ENCODE results near the gene MTHFD1L.
"Not testable (repeated sequence)": the region's sequence is repeated elsewhere in the genome, so short reads cannot be mapped to it uniquely, and the experiment has no call there.

MTHFD1L gene

DNA sequence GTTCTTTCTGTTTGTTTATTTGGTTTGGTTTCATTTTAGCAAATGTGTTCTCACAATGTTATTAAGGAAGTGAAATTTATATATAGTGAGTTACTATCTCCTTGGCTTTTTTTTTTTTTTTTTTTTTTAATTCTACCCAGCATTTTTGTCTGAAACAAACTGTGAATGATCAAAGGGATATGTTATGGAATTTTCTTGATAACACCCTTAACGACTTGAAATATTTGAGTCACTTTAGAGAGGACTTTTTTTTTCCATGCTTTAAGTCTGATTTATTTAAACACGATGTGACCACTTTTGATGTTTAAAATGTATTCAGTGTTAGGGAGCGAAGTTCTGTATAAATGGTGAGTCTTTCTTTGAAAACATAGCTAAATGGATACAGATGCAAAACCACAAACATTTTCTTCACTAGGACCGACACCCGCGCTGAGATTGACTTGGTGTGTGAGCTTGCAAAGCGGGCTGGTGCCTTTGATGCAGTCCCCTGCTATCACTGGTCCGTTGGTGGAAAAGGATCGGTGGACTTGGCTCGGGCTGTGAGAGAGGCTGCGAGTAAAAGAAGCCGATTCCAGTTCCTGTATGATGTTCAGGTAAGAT, 149.7 kb downstream of the MTHFD1L start:
- DNase-seq (ENCODE audit: low read depth in 2 of 2) = no peak

DNA sequence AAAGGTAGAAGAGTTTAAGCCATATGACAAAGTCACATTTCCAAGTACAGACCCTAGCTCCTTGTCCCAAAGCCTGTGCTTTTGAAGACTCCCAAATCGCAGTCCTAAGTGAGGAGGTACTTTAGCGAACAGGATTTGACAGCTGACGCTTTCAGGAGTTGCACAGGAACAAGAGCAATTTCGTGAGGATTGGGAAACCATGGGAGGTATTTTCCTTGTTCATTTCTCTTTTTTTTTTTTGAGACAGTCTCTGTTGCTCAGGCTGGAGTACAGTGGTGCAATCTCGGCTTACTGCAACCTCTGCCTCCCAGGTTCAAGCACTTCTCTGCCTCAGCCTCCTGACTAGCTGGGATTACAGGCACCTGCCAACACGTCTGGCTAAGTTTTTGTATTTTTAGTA, 150.6 kb downstream of the MTHFD1L start:
- DNase-seq (ENCODE audit: low read depth in 2 of 2) = no peak

GRCh38 chr6:151018046-151018445, 152.5 kb downstream of the MTHFD1L start:
- DNase-seq (ENCODE audit: low read depth in 2 of 2) = no peak

- DNase-seq (ENCODE audit: low read depth in 2 of 2) = no peak
These were observed 153.6 kb downstream of the MTHFD1L start for GRCh38 chr6:151018911-151019782.

- no peak for DNase-seq (ENCODE audit: low read depth in 2 of 2)
These were observed 156.4 kb downstream of the MTHFD1L start for GRCh38 chr6:151021896-151022295.

- DNase-seq (ENCODE audit: low read depth in 2 of 2) = no peak
These were observed 157.0 kb downstream of the MTHFD1L start for GRCh38 chr6:151022492-151022891.

- no peak for DNase-seq (ENCODE audit: low read depth in 2 of 2)
These were observed 157.8 kb downstream of the MTHFD1L start for GRCh38 chr6:151023342-151023741.

GRCh38 chr6:151024597-151024996, 159.1 kb downstream of the MTHFD1L start:
- no peak for DNase-seq (ENCODE audit: low read depth in 2 of 2)

DNA sequence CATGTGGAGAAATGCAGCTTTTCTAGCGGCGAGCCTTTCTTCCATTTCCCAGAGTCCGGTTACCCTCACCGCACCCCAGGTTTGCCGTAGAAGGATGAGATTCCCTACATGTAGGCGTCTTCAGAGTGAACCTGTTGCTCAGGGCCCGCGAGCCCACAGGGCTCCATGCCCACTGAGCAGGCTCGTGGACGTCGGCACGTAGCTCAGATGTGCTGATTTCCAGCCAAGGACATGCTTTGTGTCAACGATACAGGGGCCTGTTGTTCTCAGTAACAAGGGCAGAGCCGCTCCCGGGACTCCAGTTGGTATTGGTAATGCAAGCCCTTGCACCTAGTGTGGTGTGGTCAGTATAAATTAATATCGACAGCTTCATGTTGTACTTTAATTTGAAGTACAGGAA, 159.6 kb downstream of the MTHFD1L start:
- no peak for DNase-seq (ENCODE audit: low read depth in 2 of 2)

- no peak for DNase-seq (ENCODE audit: low read depth in 2 of 2)
These were observed 160.7 kb downstream of the MTHFD1L start for GRCh38 chr6:151026041-151026663.

DNA sequence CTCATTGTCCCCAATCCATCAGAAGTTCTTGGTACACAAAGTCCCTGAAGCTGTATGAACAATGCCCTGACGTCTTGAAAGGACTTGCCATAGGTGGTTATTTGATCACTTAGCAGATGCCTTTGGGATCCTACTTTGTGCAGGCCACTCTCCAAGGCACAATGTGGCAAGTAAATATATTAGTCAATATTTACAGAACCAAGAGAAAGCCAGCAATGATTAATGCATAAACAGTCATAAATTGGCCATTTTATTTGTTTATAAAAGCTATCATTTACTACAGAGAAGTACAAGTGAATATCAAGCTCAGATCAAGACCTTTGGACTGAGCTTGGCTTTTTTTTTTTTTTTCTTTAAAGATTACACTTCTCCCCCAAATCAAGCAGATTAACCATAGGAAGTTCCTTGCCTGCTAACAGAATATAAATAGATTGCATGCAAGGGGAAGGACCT, 161.8 kb downstream of the MTHFD1L start:
- DNase-seq (ENCODE audit: low read depth in 2 of 2) = no peak

GRCh38 chr6:151027936-151028838, 162.7 kb downstream of the MTHFD1L start:
- no peak for DNase-seq (ENCODE audit: low read depth in 2 of 2)

DNA sequence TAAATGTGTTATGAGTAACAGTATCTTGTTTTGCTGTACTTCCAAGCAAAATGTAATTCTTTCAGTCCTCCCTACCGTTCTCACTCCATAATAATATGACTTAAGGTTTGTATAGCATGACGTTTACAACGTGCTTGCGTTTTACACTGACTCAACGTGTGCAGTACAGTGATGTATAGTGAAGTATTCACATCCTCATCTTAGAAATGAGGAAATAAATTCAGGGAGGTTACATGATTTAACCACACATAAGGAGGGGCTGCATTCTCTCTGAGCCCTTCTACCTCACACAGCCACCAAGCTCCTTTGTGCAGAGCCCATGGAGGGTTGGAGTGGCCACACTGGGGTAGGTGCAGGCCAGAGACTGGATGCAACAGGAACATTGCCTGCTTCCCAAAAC, 164.5 kb downstream of the MTHFD1L start:
- DNase-seq (ENCODE audit: low read depth in 2 of 2) = no peak

- no peak for DNase-seq (ENCODE audit: low read depth in 2 of 2)
These were observed 166.5 kb downstream of the MTHFD1L start for GRCh38 chr6:151032034-151032433.

GRCh38 chr6:151034825-151035781, 169.6 kb downstream of the MTHFD1L start:
- DNase-seq (ENCODE audit: low read depth in 2 of 2) = no peak

DNA sequence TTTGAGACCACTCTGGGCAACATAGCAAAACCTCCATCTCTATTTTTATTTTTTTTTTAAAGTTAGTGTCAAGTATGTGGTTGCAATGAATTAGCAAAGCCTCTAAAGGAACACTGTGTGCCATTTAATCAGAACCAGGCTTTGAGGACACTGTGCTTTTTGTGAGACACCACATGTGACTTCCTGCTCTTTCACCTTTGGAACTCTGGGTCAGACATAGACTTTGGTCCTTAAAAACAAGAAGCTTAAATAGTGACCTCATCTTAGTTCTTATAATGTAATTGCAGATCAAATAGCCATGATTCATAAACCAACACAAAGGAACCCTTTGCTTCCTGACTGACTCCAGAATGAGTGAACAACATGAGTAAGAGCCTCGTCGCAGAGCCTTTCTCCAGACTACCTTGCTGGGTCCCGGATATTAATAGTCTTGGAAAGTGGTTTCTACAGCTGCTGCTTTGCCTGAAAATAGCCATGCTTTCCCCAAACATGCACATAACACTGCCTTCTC, 170.8 kb downstream of the MTHFD1L start:
- not testable (repeated sequence) for DNase-seq (ENCODE audit: low read depth in 2 of 2)

DNA sequence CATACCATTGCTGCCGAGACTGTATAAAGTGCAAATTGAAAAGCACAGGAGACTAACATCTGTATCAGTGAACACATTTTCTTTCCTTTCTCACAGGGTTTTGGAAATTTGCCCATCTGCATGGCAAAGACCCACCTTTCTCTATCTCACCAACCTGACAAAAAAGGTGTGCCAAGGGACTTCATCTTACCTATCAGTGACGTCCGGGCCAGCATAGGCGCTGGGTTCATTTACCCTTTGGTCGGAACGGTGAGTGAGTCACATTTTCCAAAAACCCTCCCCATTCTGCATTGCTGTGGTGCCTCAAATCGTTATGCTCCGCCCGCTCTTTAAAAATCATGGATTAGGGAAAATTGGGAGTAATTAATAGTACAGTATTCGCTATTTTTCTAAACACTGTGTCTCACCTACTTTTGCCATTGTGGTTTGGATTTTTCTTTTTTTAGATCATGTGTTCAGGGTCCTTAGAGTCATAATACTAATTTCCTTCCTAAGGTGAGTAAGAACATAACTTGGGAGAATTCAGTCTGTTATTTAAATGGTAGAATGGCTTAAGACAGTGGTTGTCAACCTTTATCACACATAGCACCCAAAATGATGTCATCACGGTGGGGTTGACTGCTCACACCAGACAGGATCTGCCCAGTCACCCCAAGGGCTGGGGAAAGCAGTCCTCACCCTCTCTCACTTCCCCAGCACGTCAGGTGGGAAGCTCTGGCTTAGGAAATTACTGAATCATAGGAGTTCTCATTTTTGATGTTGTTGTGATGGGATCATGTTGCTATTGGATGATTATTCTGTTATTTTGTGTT, 171.6 kb downstream of the MTHFD1L start:
- no peak for DNase-seq (ENCODE audit: low read depth in 2 of 2)

DNA sequence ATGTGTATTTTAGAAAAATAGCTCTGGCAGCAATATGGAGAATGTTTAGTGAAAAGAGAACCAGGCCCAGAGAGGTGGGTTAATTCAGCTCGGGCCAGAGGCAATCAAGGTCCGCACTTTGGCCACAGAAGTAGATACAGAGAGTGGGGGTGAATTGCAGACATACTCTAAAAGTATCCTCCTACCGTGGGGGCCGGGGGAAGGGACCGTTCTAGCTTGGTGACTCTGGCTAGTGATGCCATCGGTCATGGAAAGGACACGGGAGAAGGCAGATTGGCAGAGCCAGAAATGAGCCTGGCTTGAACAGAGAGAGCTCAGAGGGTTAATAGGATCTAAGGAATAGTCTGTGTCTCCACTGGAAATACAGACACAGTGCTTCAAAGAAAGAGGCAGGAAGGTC, 173.1 kb downstream of the MTHFD1L start:
- DNase-seq (ENCODE audit: low read depth in 2 of 2) = no peak

GRCh38 chr6:151040888-151041521, 175.5 kb downstream of the MTHFD1L start:
- DNase-seq (ENCODE audit: low read depth in 2 of 2) = not testable (repeated sequence)
